HL-60 (cell line): ENCODE data around the gene CNTNAP5.

Experiments used
- POLR2AphosphoS5 ChIP-seq: IDR thresholded peaks from 2 replicates; pipeline ENCODE4 v1.6.1; 2012; ENCODE audit warnings: low read depth
- SPI1 ChIP-seq: IDR thresholded peaks from 2 replicates; pipeline ENCODE4 v1.6.1; 2012; ENCODE audit warnings: low read depth, mild to moderate bottlenecking, borderline replicate concordance
- TF ChIP-seq, protein P1 (sequence below): IDR thresholded peaks from 2 replicates; pipeline ENCODE4 v1.6.1; 2012; ENCODE audit warnings: low read depth; ENCODE audit not compliant: insufficient replicate concordance
- TF ChIP-seq, protein P2 (sequence below): IDR thresholded peaks from one replicate; pipeline ENCODE4 v1.5.1; 2011; ENCODE audit warnings: low read length, control low read depth, inconsistent platforms; ENCODE audit not compliant: insufficient read depth

DNA sequence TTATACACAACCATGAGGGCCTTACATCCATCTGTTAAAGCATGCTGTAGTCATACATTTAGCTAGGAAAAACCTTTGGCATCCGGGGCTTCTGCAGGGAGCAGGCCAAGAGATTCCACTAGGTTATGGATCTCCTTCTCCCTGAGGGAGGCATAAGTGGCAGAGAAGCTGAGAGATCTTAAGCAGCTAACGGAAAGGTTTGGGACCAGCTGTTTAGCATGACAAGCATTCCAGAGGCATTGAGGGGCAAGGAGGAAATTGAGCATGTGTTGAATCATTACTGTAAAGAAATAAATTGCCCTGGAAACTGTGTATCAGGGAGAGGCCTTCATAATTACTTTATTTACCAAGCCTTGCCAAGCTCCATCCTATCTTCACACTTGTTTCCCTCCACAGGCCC is 643.1 kb downstream of the CNTNAP5 start:
- TF ChIP-seq, protein P1, sequence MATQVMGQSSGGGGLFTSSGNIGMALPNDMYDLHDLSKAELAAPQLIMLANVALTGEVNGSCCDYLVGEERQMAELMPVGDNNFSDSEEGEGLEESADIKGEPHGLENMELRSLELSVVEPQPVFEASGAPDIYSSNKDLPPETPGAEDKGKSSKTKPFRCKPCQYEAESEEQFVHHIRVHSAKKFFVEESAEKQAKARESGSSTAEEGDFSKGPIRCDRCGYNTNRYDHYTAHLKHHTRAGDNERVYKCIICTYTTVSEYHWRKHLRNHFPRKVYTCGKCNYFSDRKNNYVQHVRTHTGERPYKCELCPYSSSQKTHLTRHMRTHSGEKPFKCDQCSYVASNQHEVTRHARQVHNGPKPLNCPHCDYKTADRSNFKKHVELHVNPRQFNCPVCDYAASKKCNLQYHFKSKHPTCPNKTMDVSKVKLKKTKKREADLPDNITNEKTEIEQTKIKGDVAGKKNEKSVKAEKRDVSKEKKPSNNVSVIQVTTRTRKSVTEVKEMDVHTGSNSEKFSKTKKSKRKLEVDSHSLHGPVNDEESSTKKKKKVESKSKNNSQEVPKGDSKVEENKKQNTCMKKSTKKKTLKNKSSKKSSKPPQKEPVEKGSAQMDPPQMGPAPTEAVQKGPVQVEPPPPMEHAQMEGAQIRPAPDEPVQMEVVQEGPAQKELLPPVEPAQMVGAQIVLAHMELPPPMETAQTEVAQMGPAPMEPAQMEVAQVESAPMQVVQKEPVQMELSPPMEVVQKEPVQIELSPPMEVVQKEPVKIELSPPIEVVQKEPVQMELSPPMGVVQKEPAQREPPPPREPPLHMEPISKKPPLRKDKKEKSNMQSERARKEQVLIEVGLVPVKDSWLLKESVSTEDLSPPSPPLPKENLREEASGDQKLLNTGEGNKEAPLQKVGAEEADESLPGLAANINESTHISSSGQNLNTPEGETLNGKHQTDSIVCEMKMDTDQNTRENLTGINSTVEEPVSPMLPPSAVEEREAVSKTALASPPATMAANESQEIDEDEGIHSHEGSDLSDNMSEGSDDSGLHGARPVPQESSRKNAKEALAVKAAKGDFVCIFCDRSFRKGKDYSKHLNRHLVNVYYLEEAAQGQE = no peak
- TF ChIP-seq, protein P2, sequence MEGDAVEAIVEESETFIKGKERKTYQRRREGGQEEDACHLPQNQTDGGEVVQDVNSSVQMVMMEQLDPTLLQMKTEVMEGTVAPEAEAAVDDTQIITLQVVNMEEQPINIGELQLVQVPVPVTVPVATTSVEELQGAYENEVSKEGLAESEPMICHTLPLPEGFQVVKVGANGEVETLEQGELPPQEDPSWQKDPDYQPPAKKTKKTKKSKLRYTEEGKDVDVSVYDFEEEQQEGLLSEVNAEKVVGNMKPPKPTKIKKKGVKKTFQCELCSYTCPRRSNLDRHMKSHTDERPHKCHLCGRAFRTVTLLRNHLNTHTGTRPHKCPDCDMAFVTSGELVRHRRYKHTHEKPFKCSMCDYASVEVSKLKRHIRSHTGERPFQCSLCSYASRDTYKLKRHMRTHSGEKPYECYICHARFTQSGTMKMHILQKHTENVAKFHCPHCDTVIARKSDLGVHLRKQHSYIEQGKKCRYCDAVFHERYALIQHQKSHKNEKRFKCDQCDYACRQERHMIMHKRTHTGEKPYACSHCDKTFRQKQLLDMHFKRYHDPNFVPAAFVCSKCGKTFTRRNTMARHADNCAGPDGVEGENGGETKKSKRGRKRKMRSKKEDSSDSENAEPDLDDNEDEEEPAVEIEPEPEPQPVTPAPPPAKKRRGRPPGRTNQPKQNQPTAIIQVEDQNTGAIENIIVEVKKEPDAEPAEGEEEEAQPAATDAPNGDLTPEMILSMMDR = no peak
- TF ChIP-seq SPI1 = no peak
- no peak for TF ChIP-seq POLR2AphosphoS5
